Mammary epithelial cell (primary cell): ENCODE data around the gene ANO4.

Experiments used
- EZH2 ChIP-seq: IDR thresholded peaks from 2 replicates; pipeline ENCODE4 v1.6.1; 2012; ENCODE audit warnings: low read length, inconsistent platforms, borderline replicate concordance
- TF ChIP-seq, protein P1 (sequence below), 2 donors: IDR thresholded peaks in 1 of 2; conservative IDR thresholded peaks in 1 of 2; 2 replicates each; pipeline ENCODE4 v1.5.1; 2011 to 2012; ENCODE audit warnings: inconsistent platforms in 2 of 2, low read length in 2 of 2, mild to moderate bottlenecking in 2 of 2, control low read depth in 1 of 2, low read depth in 1 of 2; ENCODE audit not compliant: insufficient read depth in 1 of 2; ENCODE audit errors: extremely low read depth in 1 of 2

GRCh38 chr12:100789146-100789545, 5.4 kb upstream of the ANO4 start:
- TF ChIP-seq, protein P1, sequence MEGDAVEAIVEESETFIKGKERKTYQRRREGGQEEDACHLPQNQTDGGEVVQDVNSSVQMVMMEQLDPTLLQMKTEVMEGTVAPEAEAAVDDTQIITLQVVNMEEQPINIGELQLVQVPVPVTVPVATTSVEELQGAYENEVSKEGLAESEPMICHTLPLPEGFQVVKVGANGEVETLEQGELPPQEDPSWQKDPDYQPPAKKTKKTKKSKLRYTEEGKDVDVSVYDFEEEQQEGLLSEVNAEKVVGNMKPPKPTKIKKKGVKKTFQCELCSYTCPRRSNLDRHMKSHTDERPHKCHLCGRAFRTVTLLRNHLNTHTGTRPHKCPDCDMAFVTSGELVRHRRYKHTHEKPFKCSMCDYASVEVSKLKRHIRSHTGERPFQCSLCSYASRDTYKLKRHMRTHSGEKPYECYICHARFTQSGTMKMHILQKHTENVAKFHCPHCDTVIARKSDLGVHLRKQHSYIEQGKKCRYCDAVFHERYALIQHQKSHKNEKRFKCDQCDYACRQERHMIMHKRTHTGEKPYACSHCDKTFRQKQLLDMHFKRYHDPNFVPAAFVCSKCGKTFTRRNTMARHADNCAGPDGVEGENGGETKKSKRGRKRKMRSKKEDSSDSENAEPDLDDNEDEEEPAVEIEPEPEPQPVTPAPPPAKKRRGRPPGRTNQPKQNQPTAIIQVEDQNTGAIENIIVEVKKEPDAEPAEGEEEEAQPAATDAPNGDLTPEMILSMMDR (conservative IDR thresholded peaks at IDR 0.05 in 1 of 2, IDR thresholded peaks at IDR 0.05 in 1 of 2; ENCODE audit: extremely low read depth in 1 of 2, insufficient read depth in 1 of 2, low read depth in 1 of 2, low read length in 2 of 2), result no peak
- no peak for TF ChIP-seq EZH2
